H1 (cell line): ENCODE measurements around the gene BTNL8. TPM values are rescaled to one million over a fixed set of nuclear protein-coding genes. Genes with fewer than 3 reads are reported as not detected.

Source experiments
- FOSL1 ChIP-seq: IDR thresholded peaks from 2 replicates; pipeline ENCODE4 v1.6.1; 2011; ENCODE audit warnings: mild to moderate bottlenecking, low read depth, low read length, moderate library complexity; ENCODE audit not compliant: insufficient read depth
- PHF8 ChIP-seq: fragments of 200-600 bp; sonication (generic); conservative IDR thresholded peaks from 2 replicates; pipeline ENCODE4 v1.7.1; 2012; ENCODE audit warnings: low read depth, mild to moderate bottlenecking, inconsistent platforms, low read length, moderate library complexity
- RFX5 ChIP-seq: IDR thresholded peaks from 2 replicates; pipeline ENCODE4 v1.6.1; 2011; ENCODE audit warnings: low read depth, low read length, improper control_type of control experiment, borderline replicate concordance
- polyA plus RNA-seq, 7 experiments: library from polyadenylated mRNA; depleted of rRNA in 3 of 7; stranded (reverse) in 5 of 7; unstranded in 2 of 7; fragments of >200 nt in 5 of 7; fragments of 200-250 nt in 2 of 7; gene quantifications; 1 replicate in 5 of 7; 2 replicates in 1 of 7; 4 replicates in 1 of 7; pipeline versions ENCODE4 v1.2.1 to v1.2.3, GENCODE V29; 2011 to 2013; ENCODE audit warnings: missing spikeins in 2 of 7, mixed read lengths in 2 of 7
- total RNA-seq: library from RNA; stranded (reverse); fragmentation: NEBNext Ultra II Directional; extraction: Animal tissue kit (Norgen Biotek cat#: 25700); gene quantifications from 2 replicates; pipeline ENCODE4 v1.2.1, GENCODE V29; 2021

The BTNL8 gene
- total and polyA plus RNA-seq, 2 of the 8 experiments (the other 6 are each of a cell fraction or from before 2014, with no cell fraction given) = 0.32 to 0.48 TPM

GRCh38 chr5:180865981-180866695 lies 32.8 kb upstream of the BTNL8 start (continued):
- TF ChIP-seq RFX5 (no peak), PHF8 (no peak), FOSL1 (no peak)
